Loucy (cell line): ENCODE measurements around the gene ZNF423.
"Not testable (repeated sequence)": the region's sequence is repeated elsewhere in the genome, so short reads cannot be mapped to it uniquely, and the experiment has no call there.

Experiments
- H2AFZ ChIP-seq: fragments of 200-600 bp; sonication (generic); 2 replicates; pipeline ENCODE4 v1.6.0; 2016; ENCODE audit warnings: antibody characterized with exemption, mild to moderate bottlenecking, low read length, moderate library complexity
- H3F3A ChIP-seq: fragments of 200-600 bp; 2 replicates; pipeline ENCODE4 v1.6.0; 2016; ENCODE audit warnings: antibody characterized with exemption, low read depth, mild to moderate bottlenecking
- H3K27me3 ChIP-seq: fragments of 200-600 bp; sonication (generic); 2 replicates; pipeline ENCODE4 v1.6.1; 2014; ENCODE audit warnings: low read length, mild to moderate bottlenecking; ENCODE audit not compliant: insufficient read depth, poor library complexity, severe bottlenecking
- H3K36me3 ChIP-seq: fragments of 200-600 bp; sonication (generic); 2 replicates; pipeline ENCODE4 v1.6.1; 2016; ENCODE audit warnings: low read length; ENCODE audit not compliant: insufficient read depth
- H3K4me1 ChIP-seq: fragments of 200-600 bp; sonication (generic); 2 replicates; pipeline ENCODE4 v1.5.1; 2014; ENCODE audit warnings: low read length, mild to moderate bottlenecking; ENCODE audit not compliant: insufficient read depth, poor library complexity, severe bottlenecking
- H3K4me2 ChIP-seq: fragments of 200-600 bp; sonication (generic); 2 replicates; pipeline ENCODE4 v1.6.0; 2014; ENCODE audit warnings: antibody characterized with exemption, low read length, low read depth, mild to moderate bottlenecking; ENCODE audit not compliant: poor library complexity, severe bottlenecking
- H3K4me3 ChIP-seq: fragments of 200-600 bp; sonication (generic); 2 replicates; pipeline ENCODE4 v1.5.1; 2014; ENCODE audit warnings: low read length, mild to moderate bottlenecking, mixed read lengths; ENCODE audit not compliant: poor library complexity, severe bottlenecking
- H3K79me2 ChIP-seq: fragments of 200-600 bp; sonication (generic); 2 replicates; pipeline ENCODE4 v1.6.1; 2014; ENCODE audit warnings: low read length; ENCODE audit not compliant: insufficient read depth
- H3K9ac ChIP-seq: fragments of 200-600 bp; sonication (generic); 2 replicates; pipeline ENCODE4 v1.6.0; 2014; ENCODE audit warnings: mild to moderate bottlenecking, low read depth, low read length, moderate library complexity; ENCODE audit not compliant: poor library complexity, severe bottlenecking
- H3K9me2 ChIP-seq: fragments of 200-600 bp; sonication (generic); replicated peaks from 2 replicates; pipeline ENCODE4 v1.6.1; 2016; ENCODE audit warnings: low read depth, low read length, mixed read lengths
- H3K9me3 ChIP-seq: fragments of 200-600 bp; sonication (generic); 2 replicates; pipeline ENCODE4 v1.6.1; 2014; ENCODE audit warnings: mild to moderate bottlenecking, antibody characterized with exemption, low read length, low read depth; ENCODE audit not compliant: insufficient read depth
- H4K20me1 ChIP-seq: fragments of 200-600 bp; sonication (generic); 2 replicates; pipeline ENCODE4 v1.6.0; 2014; ENCODE audit warnings: antibody characterized with exemption, low read length, mild to moderate bottlenecking; ENCODE audit not compliant: insufficient read depth, poor library complexity, severe bottlenecking
- CTCF ChIP-seq: fragments of 200-600 bp; sonication (generic); conservative IDR thresholded peaks from 2 replicates; pipeline ENCODE4 v1.5.1; 2014; ENCODE audit warnings: mild to moderate bottlenecking, antibody characterized with exemption, low read length
- EZH2phosphoT487 ChIP-seq: fragments of 200-600 bp; IDR thresholded peaks from 2 replicates; pipeline ENCODE4 v1.6.1; 2018; ENCODE audit warnings: antibody characterized with exemption, mild to moderate bottlenecking, moderate library complexity, borderline replicate concordance

Gene ZNF423

GRCh38 chr16:49681217-49681883 is 174.6 kb downstream of the ZNF423 start:
- no peak for TF ChIP-seq CTCF
- H3K9me3 ChIP-seq = no peaks in the 10 kb centered on the region; the same call in 1 of the 2 replicates

GRCh38 chr16:49679095-49679494 is 176.8 kb downstream of the ZNF423 start:
- Histone ChIP-seq H3K9ac (no peak overlapping the region), H3K79me2 (no peaks in the 10 kb centered on the region), H3K4me2 (no peak overlapping the region), H3F3A (no peaks in the 10 kb centered on the region), H3K9me3 (no peaks in the 10 kb centered on the region; the same call in 1 of the 2 replicates), H3K4me3 (no peak overlapping the region), H3K9me2 (no peaks in the 10 kb centered on the region), H4K20me1 (no peaks in the 10 kb centered on the region), H3K36me3 (no peaks in the 10 kb centered on the region), H3K4me1 (no peaks in the 10 kb centered on the region), H3K27me3 (no peaks in the 10 kb centered on the region), H2AFZ (no peak overlapping the region)
- no peak for TF ChIP-seq EZH2phosphoT487
- no peak for TF ChIP-seq CTCF

More at GRCh38 chr16:49681217-49681883, 174.6 kb downstream of the ZNF423 start:
- H3K9me2 ChIP-seq = no peaks in the 10 kb centered on the region
- H3F3A ChIP-seq = no peaks in the 10 kb centered on the region
- H3K4me3 ChIP-seq = no peak overlapping the region
- H2AFZ ChIP-seq = no peak overlapping the region
- no peak overlapping the region for H3K4me2 ChIP-seq
- H4K20me1 ChIP-seq = no peaks in the 10 kb centered on the region
- H3K79me2 ChIP-seq = no peaks in the 10 kb centered on the region
- H3K9ac ChIP-seq = no peak overlapping the region
- no peaks in the 10 kb centered on the region for H3K27me3 ChIP-seq
- no peaks in the 10 kb centered on the region for H3K4me1 ChIP-seq
- no peaks in the 10 kb centered on the region for H3K36me3 ChIP-seq

- not testable (repeated sequence) for H3K9me2 ChIP-seq, H3F3A ChIP-seq, H3K9ac ChIP-seq, H4K20me1 ChIP-seq, H3K79me2 ChIP-seq, H3K27me3 ChIP-seq, H3K4me1 ChIP-seq, H3K4me3 ChIP-seq, H3K36me3 ChIP-seq, H3K9me3 ChIP-seq, H3K4me2 ChIP-seq, H2AFZ ChIP-seq
Observed at GRCh38 chr16:49677661-49678060, 178.3 kb downstream of the ZNF423 start.

- Histone ChIP-seq H4K20me1 (no peaks in the 10 kb centered on the region), H3K4me3 (no peak overlapping the region), H3K79me2 (no peaks in the 10 kb centered on the region), H3K36me3 (no peaks in the 10 kb centered on the region), H2AFZ (no peak overlapping the region), H3K9me2 (no peaks in the 10 kb centered on the region), H3F3A (no peaks in the 10 kb centered on the region), H3K4me1 (no peaks in the 10 kb centered on the region), H3K4me2 (no peak overlapping the region), H3K9ac (no peak overlapping the region), H3K27me3 (no peaks in the 10 kb centered on the region), H3K9me3 (no peaks in the 10 kb centered on the region)
- TF ChIP-seq CTCF (no peak), EZH2phosphoT487 (no peak)
Observed at GRCh38 chr16:49675413-49675812, 180.5 kb downstream of the ZNF423 start.
